Esophagus squamous epithelium (tissue), 5 donors: ENCODE measurements around the gene SLC12A2. TPM values are rescaled to one million over a fixed set of nuclear protein-coding genes. Genes with fewer than 3 reads are reported as not detected.

Experiments
- DNase-seq: peaks from one replicate; lab custom pipeline; 2025; lab: John Stamatoyannopoulos, UW
- H3K27ac ChIP-seq, 4 donors: fragments of 200-600 bp; sonication (generic); one replicate each; pipeline ENCODE4 v1.5.1; 2016 to 2019; ENCODE audit warnings: mild to moderate bottlenecking in 1 of 4
- H3K27me3 ChIP-seq, 4 donors: fragments of 200-600 bp; sonication (generic); 1 replicate in 3 of 4; 2 replicates in 1 of 4; pipeline versions ENCODE4 v1.5.1 to v1.6.0; 2017 to 2021; ENCODE audit warnings: antibody characterized with exemption in 1 of 4
- H3K36me3 ChIP-seq, 3 donors: fragments of 200-600 bp; sonication (generic); one replicate each; pipeline ENCODE4 v1.5.1; 2016 to 2019
- H3K4me1 ChIP-seq, 3 donors: fragments of 200-600 bp; sonication (generic); one replicate each; pipeline ENCODE4 v1.5.1; 2017 to 2019
- H3K4me3 ChIP-seq, 4 donors: fragments of 200-600 bp; sonication (generic); 1 replicate in 3 of 4; 2 replicates in 1 of 4; pipeline ENCODE4 v1.5.1; 2016 to 2019; ENCODE audit warnings: mild to moderate bottlenecking in 2 of 4, moderate library complexity in 1 of 4
- H3K9me3 ChIP-seq, 3 donors: fragments of 200-600 bp; sonication (generic); one replicate each; pipeline ENCODE4 v1.5.1; 2016 to 2019
- POLR2A ChIP-seq, 4 donors: fragments of 450-650 bp; IDR thresholded peaks; one replicate each; pipeline ENCODE4 v1.6.1; 2017; ENCODE audit warnings: antibody characterized with exemption in 4 of 4, mild to moderate bottlenecking in 4 of 4, moderate library complexity in 3 of 4
- WGBS, 2 donors: methylation state at CpG; one replicate each; pipeline ENCODE4 v1.1.5; 2018; 5-methylcytosine and 5-hydroxymethylcytosine counted together
- intact Hi-C: fragments of 100-400 bp; cut with DNase I; formaldehyde crosslinking; loops from one replicate; pipeline ENCODE4 v1.15.0; 2022
- total RNA-seq, 4 donors: library from RNA; depleted of rRNA; stranded (reverse); fragments of >200 nt; gene quantifications; one replicate each; pipeline ENCODE4 v1.1.0, GENCODE V29; 2016
- TF ChIP-seq, protein P1 (sequence below), 6 experiments: fragments of 450-650 bp in 4 of 6; fragments of 200-600 bp in 2 of 6; sonication (generic) in 2 of 6; IDR thresholded peaks; one replicate each; pipeline ENCODE4 v1.5.1; 2016 to 2019; ENCODE audit warnings: antibody characterized with exemption in 6 of 6, mild to moderate bottlenecking in 4 of 6, moderate library complexity in 4 of 6
- donor health status: DM: yes; HTN: yes; CAD: no.

The SLC12A2 gene
- total RNA-seq, 4 donors from 2014 or later = 8.9 to 20.1 (median 20.0) TPM

DNA sequence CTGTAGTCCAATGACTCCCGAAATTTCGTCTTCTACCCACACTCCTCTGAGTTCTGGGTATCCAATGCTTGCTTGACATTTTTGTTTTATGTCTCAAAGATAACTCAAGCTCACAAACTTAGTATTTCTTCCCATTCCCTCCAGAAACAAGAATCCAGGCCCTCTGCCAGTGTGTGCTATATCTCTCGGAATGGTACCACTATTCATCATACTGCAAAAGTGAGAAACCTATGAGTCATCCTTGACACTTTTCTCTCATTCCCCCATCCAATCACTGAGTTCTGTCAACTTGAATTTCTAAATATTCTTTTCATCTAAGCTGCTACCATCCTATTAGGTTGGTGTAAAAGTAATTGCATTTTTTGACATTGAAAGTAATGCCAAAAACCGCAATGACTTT is 9.8 kb downstream of the SLC12A2 start:
- Histone ChIP-seq H3K36me3 (no peaks in the 10 kb centered on the region), H3K27ac (no peak overlapping the region), H3K27me3 (no peaks in the 10 kb centered on the region), H3K4me3 (no peak overlapping the region), H3K9me3 (peaks cover 0 to 20% (median 11%) of the 10 kb centered on the region in 3 donors), H3K4me1 (no peaks in the 10 kb centered on the region)
- no peak for DNase-seq
- TF ChIP-seq POLR2A (IDR thresholded peaks at IDR 0.05) = no peak
- TF ChIP-seq, protein P1, sequence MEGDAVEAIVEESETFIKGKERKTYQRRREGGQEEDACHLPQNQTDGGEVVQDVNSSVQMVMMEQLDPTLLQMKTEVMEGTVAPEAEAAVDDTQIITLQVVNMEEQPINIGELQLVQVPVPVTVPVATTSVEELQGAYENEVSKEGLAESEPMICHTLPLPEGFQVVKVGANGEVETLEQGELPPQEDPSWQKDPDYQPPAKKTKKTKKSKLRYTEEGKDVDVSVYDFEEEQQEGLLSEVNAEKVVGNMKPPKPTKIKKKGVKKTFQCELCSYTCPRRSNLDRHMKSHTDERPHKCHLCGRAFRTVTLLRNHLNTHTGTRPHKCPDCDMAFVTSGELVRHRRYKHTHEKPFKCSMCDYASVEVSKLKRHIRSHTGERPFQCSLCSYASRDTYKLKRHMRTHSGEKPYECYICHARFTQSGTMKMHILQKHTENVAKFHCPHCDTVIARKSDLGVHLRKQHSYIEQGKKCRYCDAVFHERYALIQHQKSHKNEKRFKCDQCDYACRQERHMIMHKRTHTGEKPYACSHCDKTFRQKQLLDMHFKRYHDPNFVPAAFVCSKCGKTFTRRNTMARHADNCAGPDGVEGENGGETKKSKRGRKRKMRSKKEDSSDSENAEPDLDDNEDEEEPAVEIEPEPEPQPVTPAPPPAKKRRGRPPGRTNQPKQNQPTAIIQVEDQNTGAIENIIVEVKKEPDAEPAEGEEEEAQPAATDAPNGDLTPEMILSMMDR (IDR thresholded peaks at IDR 0.05) = no peak
- intact Hi-C loops = no loop called here
- 81 to 85% methylated on average over 4 of the region's 4 CpGs for WGBS, 2 donors

DNA sequence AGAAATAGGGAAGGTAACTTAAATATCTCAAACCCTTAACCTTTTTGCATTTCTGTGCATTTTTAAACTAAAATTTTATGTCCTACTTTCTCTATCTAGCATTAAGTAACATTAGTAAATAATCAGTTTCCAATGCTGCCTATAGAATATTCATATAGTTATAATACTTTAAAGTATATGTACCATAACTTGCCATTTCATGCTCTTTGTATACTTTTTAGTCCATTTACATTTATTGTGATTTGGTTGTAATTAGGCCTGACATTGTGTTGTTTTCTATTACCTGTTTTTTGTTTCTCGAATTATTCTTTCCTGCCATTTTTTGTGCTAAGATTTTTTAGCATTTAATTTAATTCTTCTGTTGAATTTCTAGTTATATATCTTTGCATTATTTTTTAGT is 13.7 kb downstream of the SLC12A2 start:
- Histone ChIP-seq H3K4me1 (no peaks in the 10 kb centered on the region), H3K9me3 (peaks cover 0 to 27% (median 17%) of the 10 kb centered on the region in 3 donors), H3K27me3 (no peaks in the 10 kb centered on the region), H3K27ac (no peak overlapping the region), H3K4me3 (no peak overlapping the region), H3K36me3 (no peaks in the 10 kb centered on the region)
- TF ChIP-seq POLR2A (IDR thresholded peaks at IDR 0.05) = no peak
- TF ChIP-seq, protein P1 (IDR thresholded peaks at IDR 0.05) = no peak
- intact Hi-C loops = no loop called here
- no peak for DNase-seq
- 31 to 88% methylated on average over 1 of the region's 1 CpG for WGBS, 2 donors

DNA sequence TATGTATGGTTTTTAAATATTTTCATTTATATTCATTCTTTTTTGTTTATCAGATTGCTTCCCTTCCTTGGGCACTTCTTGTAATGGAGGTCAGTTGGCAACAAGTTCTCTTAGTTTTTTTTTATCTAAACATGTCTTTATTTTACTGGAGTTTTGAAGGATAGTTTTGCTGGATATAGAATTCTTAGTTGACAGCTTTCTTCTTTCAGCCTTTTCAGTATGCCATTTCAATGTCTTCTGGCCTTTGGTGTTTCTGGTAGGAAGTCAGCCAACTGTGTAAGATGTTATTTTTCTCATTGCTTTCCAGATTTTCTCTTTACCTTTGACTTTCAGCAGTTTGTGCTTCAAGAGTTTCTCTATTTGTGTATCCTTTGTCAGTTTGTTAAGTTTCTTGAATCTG is 14.2 kb downstream of the SLC12A2 start:
- Histone ChIP-seq H3K4me3 (no peak overlapping the region), H3K9me3 (peaks cover 0 to 27% (median 17%) of the 10 kb centered on the region in 3 donors), H3K36me3 (no peaks in the 10 kb centered on the region), H3K4me1 (no peaks in the 10 kb centered on the region), H3K27me3 (no peaks in the 10 kb centered on the region), H3K27ac (no peak overlapping the region)
- no peak for TF ChIP-seq POLR2A (IDR thresholded peaks at IDR 0.05)
- TF ChIP-seq, protein P1 (IDR thresholded peaks at IDR 0.05) = no peak
- intact Hi-C loops = no loop called here
- no peak for DNase-seq

DNA sequence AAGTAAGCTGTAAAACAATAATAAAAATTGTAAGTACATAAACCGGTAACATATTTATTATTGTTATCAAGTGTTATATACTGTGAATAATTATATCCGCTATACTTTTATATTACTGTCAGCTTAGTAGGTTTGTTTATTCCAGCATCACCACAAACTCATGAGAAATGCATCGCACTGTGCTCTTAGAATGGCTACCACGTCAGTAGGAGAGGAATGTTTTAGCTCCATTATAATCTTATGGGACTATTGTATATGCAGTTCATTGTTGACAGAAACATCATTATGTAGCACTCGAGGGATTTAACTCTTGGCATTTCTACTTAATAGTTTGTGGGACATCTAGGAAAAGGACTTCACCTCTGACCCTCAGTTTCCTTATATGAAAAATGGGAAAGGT is 16.4 kb downstream of the SLC12A2 start:
- H3K36me3 ChIP-seq = no peaks in the 10 kb centered on the region
- TF ChIP-seq, protein P1 (IDR thresholded peaks at IDR 0.05) = no peak
- no peak for TF ChIP-seq POLR2A (IDR thresholded peaks at IDR 0.05)
- no peaks in the 10 kb centered on the region for H3K4me1 ChIP-seq
- DNase-seq = no peak
- intact Hi-C loops = no loop called here
- no peaks in the 10 kb centered on the region for H3K27me3 ChIP-seq
- no peak overlapping the region for H3K4me3 ChIP-seq
- H3K27ac ChIP-seq = no peak overlapping the region
- peaks cover 0 to 27% (median 17%) of the 10 kb centered on the region in 3 donors for H3K9me3 ChIP-seq
- WGBS, 2 donors = 77 to 84% methylated on average over 5 of the region's 5 CpGs

DNA sequence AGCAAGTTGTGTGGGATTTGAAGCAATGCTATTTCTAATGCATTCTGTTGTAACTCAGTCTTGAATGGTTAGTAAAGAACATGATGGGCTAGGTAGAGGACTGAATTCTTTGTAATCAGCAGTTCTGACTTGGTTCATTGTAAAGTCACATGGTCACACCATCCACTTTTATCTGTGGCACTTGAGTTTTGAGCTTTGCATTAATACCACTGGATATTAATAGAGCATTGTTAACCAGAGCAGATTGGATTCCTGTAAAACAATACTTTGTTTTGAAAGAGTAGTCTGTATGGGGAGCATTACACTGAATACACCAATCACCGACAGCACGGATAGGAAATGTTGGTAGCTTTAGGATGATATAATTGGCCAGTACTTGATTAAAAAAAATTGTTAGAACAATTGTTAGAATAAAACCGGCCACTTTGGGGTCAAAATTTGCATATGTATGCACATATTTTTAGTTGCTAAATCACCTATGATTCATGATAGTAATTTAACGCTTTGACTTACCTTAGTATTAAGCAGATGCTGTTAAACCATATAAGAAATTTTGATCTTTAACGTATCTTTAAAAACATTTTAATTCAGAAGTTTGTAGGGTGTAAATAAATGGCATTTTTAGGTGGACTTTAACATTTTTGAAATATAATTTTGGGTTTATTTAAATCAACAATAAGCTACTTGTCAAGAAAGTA is 17.4 kb downstream of the SLC12A2 start:
- TF ChIP-seq POLR2A (IDR thresholded peaks at IDR 0.05) = no peak
- TF ChIP-seq, protein P1 (IDR thresholded peaks at IDR 0.05) = no peak
- no peaks in the 10 kb centered on the region for H3K36me3 ChIP-seq
- H3K4me1 ChIP-seq = no peaks in the 10 kb centered on the region
- WGBS, 2 donors = 73 to 80% methylated on average over 5 of the region's 5 CpGs
- H3K9me3 ChIP-seq = peaks cover 0 to 27% (median 17%) of the 10 kb centered on the region in 3 donors
- H3K4me3 ChIP-seq = no peak overlapping the region
- H3K27me3 ChIP-seq = no peaks in the 10 kb centered on the region
- no peak for DNase-seq
- intact Hi-C loops = no loop called here
- no peak overlapping the region for H3K27ac ChIP-seq
